ENCODE measurements around the gene SOX18. TPM values are rescaled to one million over a fixed set of nuclear protein-coding genes. Genes with fewer than 3 reads are reported as not detected.

SOX18 gene
- total and polyA plus RNA-seq, 2 of the 13 experiments (the other 11 are each of a cell fraction or from before 2014, with no cell fraction given): 1.6 to 1.9 TPM

DNA sequence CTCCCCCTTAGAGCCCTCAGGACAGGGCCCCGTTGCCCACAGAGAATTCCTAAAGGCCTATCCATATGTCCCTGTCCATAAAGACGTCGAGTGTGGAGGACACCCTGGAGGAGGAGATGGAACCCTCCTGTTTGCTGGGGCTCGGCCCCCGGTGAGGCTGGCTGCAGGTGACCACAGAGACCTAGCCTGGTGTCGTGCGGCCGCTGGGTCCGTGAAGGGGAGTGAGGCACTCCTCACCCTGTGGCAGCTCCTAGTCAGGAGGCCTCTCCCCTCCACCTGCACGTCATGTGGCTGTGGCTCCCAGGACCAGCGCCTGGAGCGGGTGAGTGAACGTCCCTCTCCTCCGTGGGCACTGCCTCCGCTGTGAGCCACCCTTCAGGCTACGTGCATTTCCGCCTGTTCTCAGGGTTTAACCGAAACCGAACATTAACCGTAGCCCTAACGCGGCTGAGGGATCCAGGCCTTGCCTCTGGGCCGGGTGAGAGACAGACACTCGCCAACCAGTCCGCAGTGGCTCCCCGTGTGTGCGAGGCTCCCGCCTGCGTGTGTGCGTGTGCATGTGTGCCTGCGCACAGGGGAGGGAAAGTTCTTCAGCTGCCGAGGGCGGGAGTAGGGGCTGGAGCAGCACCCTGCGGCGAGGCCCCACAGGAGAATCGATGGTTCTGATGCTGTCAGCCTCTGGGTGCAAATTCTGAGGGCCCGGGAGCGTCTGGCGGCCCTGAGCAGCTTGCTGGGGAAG, 7.6 kb upstream of the SOX18 start (continued):
- TF ChIP-seq, protein P1, sequence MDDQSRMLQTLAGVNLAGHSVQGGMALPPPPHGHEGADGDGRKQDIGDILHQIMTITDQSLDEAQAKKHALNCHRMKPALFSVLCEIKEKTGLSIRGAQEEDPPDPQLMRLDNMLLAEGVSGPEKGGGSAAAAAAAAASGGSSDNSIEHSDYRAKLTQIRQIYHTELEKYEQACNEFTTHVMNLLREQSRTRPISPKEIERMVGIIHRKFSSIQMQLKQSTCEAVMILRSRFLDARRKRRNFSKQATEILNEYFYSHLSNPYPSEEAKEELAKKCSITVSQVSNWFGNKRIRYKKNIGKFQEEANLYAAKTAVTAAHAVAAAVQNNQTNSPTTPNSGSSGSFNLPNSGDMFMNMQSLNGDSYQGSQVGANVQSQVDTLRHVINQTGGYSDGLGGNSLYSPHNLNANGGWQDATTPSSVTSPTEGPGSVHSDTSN (CRISPR knock-in tag; IDR thresholded peaks at IDR 0.05; ENCODE audit: borderline replicate concordance): no peak
- TF ChIP-seq SMYD3 (CRISPR knock-in tag; IDR thresholded peaks at IDR 0.05) (no peak), ZNF446 (CRISPR knock-in tag; IDR thresholded peaks at IDR 0.05) (peak; percentile 78; the same call in 1 of the 2 replicates), SKI (IDR thresholded peaks at IDR 0.05; ENCODE audit: partially characterized antibody) (no peak), ZNF337 (CRISPR knock-in tag; IDR thresholded peaks at IDR 0.05; ENCODE audit: borderline replicate concordance, low read depth) (no peak), YEATS4 (CRISPR knock-in tag; IDR thresholded peaks at IDR 0.05; ENCODE audit: borderline replicate concordance) (peak; percentile 20), HES4 (CRISPR knock-in tag; IDR thresholded peaks at IDR 0.05; ENCODE audit: borderline replicate concordance) (0 out of 2 replicates have a peak, but pooled peaks have one; percentile 13), ZNF674 (CRISPR knock-in tag; IDR thresholded peaks at IDR 0.05; ENCODE audit: low read depth) (0 out of 2 replicates have a peak, but pooled peaks have one; percentile 56), ZNF724P (CRISPR knock-in tag; IDR thresholded peaks at IDR 0.05; ENCODE audit: borderline replicate concordance) (no peak)
- TF ChIP-seq, protein P2, sequence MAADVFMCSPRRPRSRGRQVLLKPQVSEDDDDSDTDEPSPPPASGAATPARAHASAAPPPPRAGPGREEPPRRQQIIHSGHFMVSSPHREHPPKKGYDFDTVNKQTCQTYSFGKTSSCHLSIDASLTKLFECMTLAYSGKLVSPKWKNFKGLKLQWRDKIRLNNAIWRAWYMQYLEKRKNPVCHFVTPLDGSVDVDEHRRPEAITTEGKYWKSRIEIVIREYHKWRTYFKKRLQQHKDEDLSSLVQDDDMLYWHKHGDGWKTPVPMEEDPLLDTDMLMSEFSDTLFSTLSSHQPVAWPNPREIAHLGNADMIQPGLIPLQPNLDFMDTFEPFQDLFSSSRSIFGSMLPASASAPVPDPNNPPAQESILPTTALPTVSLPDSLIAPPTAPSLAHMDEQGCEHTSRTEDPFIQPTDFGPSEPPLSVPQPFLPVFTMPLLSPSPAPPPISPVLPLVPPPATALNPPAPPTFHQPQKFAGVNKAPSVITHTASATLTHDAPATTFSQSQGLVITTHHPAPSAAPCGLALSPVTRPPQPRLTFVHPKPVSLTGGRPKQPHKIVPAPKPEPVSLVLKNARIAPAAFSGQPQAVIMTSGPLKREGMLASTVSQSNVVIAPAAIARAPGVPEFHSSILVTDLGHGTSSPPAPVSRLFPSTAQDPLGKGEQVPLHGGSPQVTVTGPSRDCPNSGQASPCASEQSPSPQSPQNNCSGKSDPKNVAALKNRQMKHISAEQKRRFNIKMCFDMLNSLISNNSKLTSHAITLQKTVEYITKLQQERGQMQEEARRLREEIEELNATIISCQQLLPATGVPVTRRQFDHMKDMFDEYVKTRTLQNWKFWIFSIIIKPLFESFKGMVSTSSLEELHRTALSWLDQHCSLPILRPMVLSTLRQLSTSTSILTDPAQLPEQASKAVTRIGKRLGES (CRISPR knock-in tag; IDR thresholded peaks at IDR 0.05; ENCODE audit: borderline replicate concordance): no peak
- TF ChIP-seq, protein P3, sequence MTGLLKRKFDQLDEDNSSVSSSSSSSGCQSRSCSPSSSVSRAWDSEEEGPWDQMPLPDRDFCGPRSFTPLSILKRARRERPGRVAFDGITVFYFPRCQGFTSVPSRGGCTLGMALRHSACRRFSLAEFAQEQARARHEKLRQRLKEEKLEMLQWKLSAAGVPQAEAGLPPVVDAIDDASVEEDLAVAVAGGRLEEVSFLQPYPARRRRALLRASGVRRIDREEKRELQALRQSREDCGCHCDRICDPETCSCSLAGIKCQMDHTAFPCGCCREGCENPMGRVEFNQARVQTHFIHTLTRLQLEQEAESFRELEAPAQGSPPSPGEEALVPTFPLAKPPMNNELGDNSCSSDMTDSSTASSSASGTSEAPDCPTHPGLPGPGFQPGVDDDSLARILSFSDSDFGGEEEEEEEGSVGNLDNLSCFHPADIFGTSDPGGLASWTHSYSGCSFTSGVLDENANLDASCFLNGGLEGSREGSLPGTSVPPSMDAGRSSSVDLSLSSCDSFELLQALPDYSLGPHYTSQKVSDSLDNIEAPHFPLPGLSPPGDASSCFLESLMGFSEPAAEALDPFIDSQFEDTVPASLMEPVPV (CRISPR knock-in tag; IDR thresholded peaks at IDR 0.05): no peak; the same call in 1 of the 2 replicates
- TF ChIP-seq, protein P4, sequence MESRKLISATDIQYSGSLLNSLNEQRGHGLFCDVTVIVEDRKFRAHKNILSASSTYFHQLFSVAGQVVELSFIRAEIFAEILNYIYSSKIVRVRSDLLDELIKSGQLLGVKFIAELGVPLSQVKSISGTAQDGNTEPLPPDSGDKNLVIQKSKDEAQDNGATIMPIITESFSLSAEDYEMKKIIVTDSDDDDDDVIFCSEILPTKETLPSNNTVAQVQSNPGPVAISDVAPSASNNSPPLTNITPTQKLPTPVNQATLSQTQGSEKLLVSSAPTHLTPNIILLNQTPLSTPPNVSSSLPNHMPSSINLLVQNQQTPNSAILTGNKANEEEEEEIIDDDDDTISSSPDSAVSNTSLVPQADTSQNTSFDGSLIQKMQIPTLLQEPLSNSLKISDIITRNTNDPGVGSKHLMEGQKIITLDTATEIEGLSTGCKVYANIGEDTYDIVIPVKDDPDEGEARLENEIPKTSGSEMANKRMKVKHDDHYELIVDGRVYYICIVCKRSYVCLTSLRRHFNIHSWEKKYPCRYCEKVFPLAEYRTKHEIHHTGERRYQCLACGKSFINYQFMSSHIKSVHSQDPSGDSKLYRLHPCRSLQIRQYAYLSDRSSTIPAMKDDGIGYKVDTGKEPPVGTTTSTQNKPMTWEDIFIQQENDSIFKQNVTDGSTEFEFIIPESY (CRISPR knock-in tag; IDR thresholded peaks at IDR 0.05): peak; percentile 93
- TF ChIP-seq, protein P5, sequence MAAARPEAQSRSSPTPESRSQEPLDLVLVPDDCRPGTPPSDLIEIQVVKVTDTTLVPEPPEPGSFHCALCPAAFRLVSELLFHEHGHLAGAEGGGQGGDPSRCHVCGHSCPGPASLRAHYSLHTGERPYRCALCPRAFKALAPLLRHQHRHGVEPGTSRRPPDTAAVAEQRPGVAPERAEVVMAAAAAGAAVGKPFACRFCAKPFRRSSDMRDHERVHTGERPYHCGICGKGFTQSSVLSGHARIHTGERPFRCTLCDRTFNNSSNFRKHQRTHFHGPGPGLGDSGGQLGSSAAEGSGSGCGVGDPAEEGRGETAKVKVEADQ (CRISPR knock-in tag; IDR thresholded peaks at IDR 0.05; ENCODE audit: borderline replicate concordance): no peak; the same call in 1 of the 2 replicates

Data from HepG2 (cell line).